OCI-LY3 (cell line): ENCODE results near the gene ELMO1.

Experiments used
- CTCF ChIP-seq: fragments of 200-600, 300-600 bp; sonication (generic); IDR thresholded peaks from 2 replicates; pipeline ENCODE4 v1.5.1; 2014; ENCODE audit warnings: antibody characterized with exemption, low read length, low read depth
- EZH2phosphoT487 ChIP-seq: fragments of 200-600 bp; shearing (Covaris generic); IDR thresholded peaks from 2 replicates; pipeline ENCODE4 v1.6.1; 2018; ENCODE audit warnings: antibody characterized with exemption, mixed run types, low read depth

- no peak for TF ChIP-seq CTCF
- TF ChIP-seq EZH2phosphoT487: no peak
These were observed 502.9 kb downstream of the ELMO1 start for GRCh38 chr7:36945612-36946400.
